ENCODE measurements around the gene SCARF2.
"Not testable (repeated sequence)": the region's sequence is repeated elsewhere in the genome, so short reads cannot be mapped to it uniquely, and the experiment has no call there.

The SCARF2 gene

DNA sequence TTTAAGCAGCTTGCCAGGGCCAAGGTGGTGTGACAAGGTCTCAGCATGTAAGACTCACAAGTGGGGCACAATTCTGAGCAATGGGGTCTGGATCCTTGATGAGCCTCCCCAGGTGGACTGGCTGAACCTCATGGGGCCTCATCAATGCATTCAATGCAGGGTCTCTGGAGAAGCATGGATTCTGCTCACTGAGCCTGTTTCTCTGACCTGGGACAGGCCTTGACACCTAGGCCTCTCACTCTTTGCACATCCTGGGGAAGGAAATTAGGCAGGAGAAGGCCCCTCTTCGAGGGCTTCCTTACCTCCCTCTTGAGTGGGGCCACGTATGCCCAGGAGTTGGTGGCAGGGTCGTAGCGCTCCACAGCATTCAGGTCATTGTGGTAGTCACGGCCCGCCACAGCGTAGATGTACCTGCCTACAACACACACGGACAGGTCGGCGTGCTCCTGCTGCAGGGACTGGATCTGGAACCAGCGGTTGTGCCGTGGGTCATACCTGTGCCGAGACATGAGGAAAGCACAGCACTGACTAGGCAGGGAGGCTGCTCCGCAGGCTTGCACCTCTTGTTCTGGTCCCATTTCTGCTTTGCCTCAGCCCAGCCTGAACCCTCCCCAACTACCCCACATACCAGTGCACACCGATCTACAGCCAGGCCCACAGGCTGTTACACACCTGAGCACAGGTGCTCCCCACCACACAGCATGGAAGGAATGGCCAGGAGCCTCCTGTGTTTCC, 20.0 kb upstream of the SCARF2 start:
- H3K27ac ChIP-seq, result no peak overlapping the region
- TF ChIP-seq, protein P1, sequence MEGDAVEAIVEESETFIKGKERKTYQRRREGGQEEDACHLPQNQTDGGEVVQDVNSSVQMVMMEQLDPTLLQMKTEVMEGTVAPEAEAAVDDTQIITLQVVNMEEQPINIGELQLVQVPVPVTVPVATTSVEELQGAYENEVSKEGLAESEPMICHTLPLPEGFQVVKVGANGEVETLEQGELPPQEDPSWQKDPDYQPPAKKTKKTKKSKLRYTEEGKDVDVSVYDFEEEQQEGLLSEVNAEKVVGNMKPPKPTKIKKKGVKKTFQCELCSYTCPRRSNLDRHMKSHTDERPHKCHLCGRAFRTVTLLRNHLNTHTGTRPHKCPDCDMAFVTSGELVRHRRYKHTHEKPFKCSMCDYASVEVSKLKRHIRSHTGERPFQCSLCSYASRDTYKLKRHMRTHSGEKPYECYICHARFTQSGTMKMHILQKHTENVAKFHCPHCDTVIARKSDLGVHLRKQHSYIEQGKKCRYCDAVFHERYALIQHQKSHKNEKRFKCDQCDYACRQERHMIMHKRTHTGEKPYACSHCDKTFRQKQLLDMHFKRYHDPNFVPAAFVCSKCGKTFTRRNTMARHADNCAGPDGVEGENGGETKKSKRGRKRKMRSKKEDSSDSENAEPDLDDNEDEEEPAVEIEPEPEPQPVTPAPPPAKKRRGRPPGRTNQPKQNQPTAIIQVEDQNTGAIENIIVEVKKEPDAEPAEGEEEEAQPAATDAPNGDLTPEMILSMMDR (IDR thresholded peaks at IDR 0.05), result no peak
- no peak for DNase-seq (ENCODE audit: low spot score)

DNA sequence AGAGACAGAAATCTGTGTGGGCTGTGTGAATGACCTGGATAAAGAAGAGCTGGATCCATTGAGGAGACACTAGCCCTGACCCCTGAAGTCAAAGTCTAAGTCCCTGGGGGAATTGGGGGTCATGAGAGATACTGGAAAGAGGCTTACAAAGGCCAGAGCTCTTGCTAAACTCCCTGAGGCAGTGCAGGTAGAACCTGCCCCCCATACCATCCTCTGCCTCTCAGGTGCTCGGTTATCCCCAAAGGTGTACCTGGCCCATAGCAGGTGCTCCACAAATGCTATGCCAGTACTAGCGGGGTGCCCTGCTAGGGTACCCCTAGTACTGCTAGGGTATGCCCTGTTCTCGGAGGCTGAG, 19.1 kb upstream of the SCARF2 start:
- Histone ChIP-seq H3K4me3 (no peak overlapping the region), H3K27ac (no peak overlapping the region)
- TF ChIP-seq, protein P1 (IDR thresholded peaks at IDR 0.05), result no peak
- no peak for DNase-seq (ENCODE audit: low spot score)

More for the DNA sequence above, 20.0 kb upstream of the SCARF2 start:
- no peak overlapping the region for H3K4me3 ChIP-seq

DNA sequence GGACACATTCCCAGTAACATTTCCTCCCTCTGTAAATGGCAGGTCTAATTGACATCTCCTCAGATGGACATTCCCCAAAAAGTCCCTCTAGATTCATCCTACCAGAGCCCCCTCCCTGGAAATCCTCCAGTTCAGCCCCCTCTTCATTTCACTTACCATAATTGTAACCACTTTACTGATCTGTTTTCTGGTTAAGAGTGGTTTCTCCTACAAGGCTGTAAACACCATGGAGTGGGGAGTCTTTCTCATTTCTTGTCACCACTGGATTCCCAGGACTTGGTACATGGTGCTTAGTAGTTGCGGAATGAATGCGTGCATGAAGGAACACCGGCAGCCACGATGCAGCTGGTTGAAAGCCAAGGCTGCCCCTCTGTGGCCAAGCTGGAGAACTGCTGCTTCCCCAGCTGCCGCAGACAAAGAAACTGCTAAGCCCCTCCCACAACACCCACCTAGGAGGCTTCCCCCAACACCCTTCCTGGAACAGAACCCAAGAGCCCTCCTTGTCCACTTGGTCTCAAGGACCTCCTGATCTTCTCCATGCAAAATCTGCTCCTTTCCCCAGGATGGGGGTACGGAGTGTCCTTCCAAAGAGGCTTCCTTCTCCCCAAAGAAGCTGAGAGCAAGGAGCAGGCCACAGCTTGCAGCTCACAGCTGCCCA, 18.6 kb upstream of the SCARF2 start:
- H3K27ac ChIP-seq, result no peak overlapping the region
- peak; percentile 84 for DNase-seq (ENCODE audit: low spot score)
- TF ChIP-seq, protein P1 (IDR thresholded peaks at IDR 0.05), result peak; percentile 77
- H3K4me3 ChIP-seq, result no peak overlapping the region

DNA sequence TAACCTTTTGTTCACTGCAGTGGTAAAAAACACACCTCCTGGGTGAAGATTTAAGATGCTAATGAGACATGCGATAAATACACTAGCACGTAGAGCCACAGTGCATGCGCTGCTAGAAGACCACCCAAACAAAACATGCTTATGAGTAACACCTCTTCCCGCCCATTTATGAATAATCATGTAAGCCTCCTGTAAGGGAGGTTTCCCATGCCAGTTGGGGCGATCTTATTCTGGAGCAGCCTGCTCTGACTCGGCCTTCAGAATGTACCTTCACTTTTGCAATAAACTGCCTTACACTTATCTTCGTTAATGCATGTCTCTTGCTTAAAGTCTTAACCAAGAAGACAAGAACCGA, 18.1 kb upstream of the SCARF2 start:
- DNase-seq (ENCODE audit: low spot score), result no peak
- TF ChIP-seq, protein P1 (IDR thresholded peaks at IDR 0.05), result no peak
- no peak overlapping the region for H3K4me3 ChIP-seq
- H3K27ac ChIP-seq, result no peak overlapping the region

DNA sequence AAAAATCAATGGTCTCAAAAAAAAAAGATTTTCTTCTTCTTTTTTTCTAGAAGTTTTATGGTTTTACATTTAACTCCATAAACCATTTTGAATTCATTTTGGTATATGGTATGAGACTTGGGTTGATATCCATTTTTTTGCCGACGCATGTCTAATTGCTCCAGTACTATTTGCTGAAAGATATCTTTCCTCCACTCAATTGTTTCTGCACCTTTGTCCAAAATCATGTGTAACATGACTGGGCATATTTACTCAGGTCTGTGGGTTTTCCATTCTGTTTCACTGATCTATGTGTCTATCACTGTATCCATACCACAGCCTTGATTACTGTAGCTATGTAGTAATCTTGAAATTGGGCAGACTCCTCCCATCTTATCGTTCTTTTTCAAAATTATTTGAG, 15.6 kb upstream of the SCARF2 start:
- H3K4me3 ChIP-seq, result no peak overlapping the region

DNA sequence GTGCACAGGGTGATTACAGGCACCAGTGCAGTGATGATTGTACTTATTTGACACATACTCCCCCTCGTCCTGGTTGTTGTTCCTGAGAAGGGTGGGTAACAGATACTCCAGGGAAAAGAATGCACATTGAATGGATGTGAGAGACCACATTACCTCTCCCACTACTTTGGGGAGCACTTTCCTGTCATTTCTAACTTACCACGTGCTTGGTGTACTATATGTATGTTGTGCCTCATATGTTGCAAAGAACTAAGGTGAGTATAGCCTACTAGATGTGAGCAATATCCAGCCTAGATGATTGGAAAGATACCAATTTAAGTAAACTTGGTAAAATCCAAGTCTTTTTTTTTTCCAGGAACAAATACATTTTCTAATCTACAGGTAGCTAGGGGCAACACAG, 14.3 kb upstream of the SCARF2 start:
- TF ChIP-seq, protein P1 (IDR thresholded peaks at IDR 0.05), result no peak
- H3K27ac ChIP-seq, result no peak overlapping the region
- no peak for DNase-seq (ENCODE audit: low spot score)
- H3K4me3 ChIP-seq, result no peak overlapping the region

More for the DNA sequence above, 15.6 kb upstream of the SCARF2 start:
- H3K27ac ChIP-seq, result no peak overlapping the region
- DNase-seq (ENCODE audit: low spot score), result no peak
- TF ChIP-seq, protein P1 (IDR thresholded peaks at IDR 0.05), result no peak

DNA sequence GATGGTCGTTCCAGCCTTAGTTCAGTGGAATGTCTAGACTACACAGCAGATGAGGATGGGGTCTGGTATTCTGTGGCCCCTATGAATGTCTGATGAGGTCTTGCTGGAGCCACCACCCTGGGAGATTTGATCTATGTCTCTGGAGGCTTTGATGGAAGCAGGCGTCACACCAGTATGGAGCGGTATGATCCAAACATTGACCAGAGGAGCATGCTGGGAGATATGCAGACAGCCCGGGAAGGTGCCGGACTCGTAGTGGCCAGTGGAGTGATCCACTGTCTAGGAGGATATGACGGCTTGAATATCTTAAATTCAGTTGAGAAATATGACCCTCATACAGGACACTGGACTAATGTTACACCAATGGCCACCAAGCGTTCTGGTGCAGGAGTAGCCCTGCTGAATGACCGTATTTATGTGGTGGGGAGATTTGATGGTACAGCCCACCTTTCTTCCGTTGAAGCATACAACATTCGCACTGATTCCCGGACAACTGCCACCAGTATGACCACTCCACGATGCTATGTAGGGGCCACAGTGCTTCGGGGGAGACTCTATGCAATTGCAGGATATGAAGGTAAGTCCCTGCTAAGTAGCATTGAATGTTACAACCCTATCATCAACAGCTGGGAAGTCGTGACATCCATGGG, 13.6 kb upstream of the SCARF2 start:
- DNase-seq (ENCODE audit: low spot score), result peak; percentile 45
- H3K4me3 ChIP-seq, H3K27ac ChIP-seq: not testable (repeated sequence)

All from coronary artery (tissue), 2 donors.